HepG2 (cell line): ENCODE results near the gene IL27RA. TPM values are rescaled to one million over a fixed set of nuclear protein-coding genes. Genes with fewer than 3 reads are reported as not detected.

Experiments
- AKAP8 ChIP-seq: sonication (generic); formaldehyde crosslinking; IDR thresholded peaks from 2 replicates; pipeline ENCODE4 v1.5.1; 2020; ENCODE audit warnings: mild to moderate bottlenecking, missing genetic modification reagents
- DR1 ChIP-seq: sonication (generic); formaldehyde crosslinking; IDR thresholded peaks from 2 replicates; pipeline ENCODE4 v1.8.0; 2021; ENCODE audit warnings: mild to moderate bottlenecking, missing genetic modification reagents, inconsistent platforms
- ERF ChIP-seq: IDR thresholded peaks from 2 replicates; pipeline ENCODE4 v1.6.1; 2018; ENCODE audit warnings: missing biosample characterization, missing genetic modification reagents
- GABPA ChIP-seq, 2 experiments: IDR thresholded peaks; 2 replicates each; pipeline ENCODE4 v1.6.1; 2011 to 2016; ENCODE audit warnings: low read depth in 2 of 2, low read length in 1 of 2, missing biosample characterization in 1 of 2, missing genetic modification characterization in 1 of 2
- GABPB1 ChIP-seq: IDR thresholded peaks from 2 replicates; pipeline ENCODE4 v1.6.1; 2016; ENCODE audit warnings: mild to moderate bottlenecking, missing genetic modification reagents, moderate library complexity, missing compliant biosample characterization
- HCFC1 ChIP-seq: fragments of 150-350 bp; IDR thresholded peaks from 2 replicates; pipeline ENCODE4 v1.6.1; 2014; ENCODE audit warnings: low read depth, low read length
- HES4 ChIP-seq: sonication (generic); formaldehyde crosslinking; IDR thresholded peaks from 2 replicates; pipeline ENCODE4 v1.9.0; 2021; ENCODE audit warnings: mild to moderate bottlenecking, missing genetic modification reagents, borderline replicate concordance
- HNRNPH1 ChIP-seq: fragments of 200-400 bp; formaldehyde crosslinking; optimal IDR thresholded peaks from 2 replicates; pipeline ENCODE3; 2017; ENCODE audit warnings: mild to moderate bottlenecking, low read depth, low read length
- KLF6 ChIP-seq: IDR thresholded peaks from 2 replicates; pipeline ENCODE4 v1.8.0; 2016; ENCODE audit warnings: missing biosample characterization, missing genetic modification reagents
- MATR3 ChIP-seq: sonication (generic); formaldehyde crosslinking; IDR thresholded peaks from 2 replicates; pipeline ENCODE4 v1.4.0; 2020; ENCODE audit warnings: missing genetic modification reagents
- RFXAP ChIP-seq: sonication (generic); formaldehyde crosslinking; IDR thresholded peaks from 2 replicates; pipeline ENCODE4 v1.4.0; 2020; ENCODE audit warnings: missing genetic modification reagents, borderline replicate concordance
- SMARCC2 ChIP-seq: fragments of 450-650 bp; IDR thresholded peaks from 2 replicates; pipeline ENCODE4 v1.6.1; 2017; ENCODE audit warnings: antibody characterized with exemption, mild to moderate bottlenecking
- SMARCE1 ChIP-seq: fragments of 450-650 bp; IDR thresholded peaks from 2 replicates; pipeline ENCODE4 v1.6.1; 2017; ENCODE audit warnings: borderline replicate concordance
- SRSF1 ChIP-seq: fragments of 200-400 bp; formaldehyde crosslinking; optimal IDR thresholded peaks from 2 replicates; pipeline ENCODE3; 2017; ENCODE audit warnings: mild to moderate bottlenecking, low read depth, low read length, moderate library complexity
- ZBTB21 ChIP-seq: sonication (generic); formaldehyde crosslinking; IDR thresholded peaks from 2 replicates; pipeline ENCODE4 v1.4.0; 2020; ENCODE audit warnings: missing genetic modification reagents
- ZHX2 ChIP-seq, 2 experiments: sonication (generic) in 1 of 2; formaldehyde crosslinking in 1 of 2; IDR thresholded peaks; 2 replicates each; pipeline versions ENCODE4 v1.6.1 to v1.9.0; 2014 to 2022; ENCODE audit warnings: antibody characterized with exemption in 1 of 2, borderline replicate concordance in 1 of 2, inconsistent platforms in 1 of 2, low read depth in 1 of 2, missing genetic modification reagents in 1 of 2
- ZNF124 ChIP-seq: sonication (generic); formaldehyde crosslinking; IDR thresholded peaks from 2 replicates; pipeline ENCODE4 v1.4.0; 2020; ENCODE audit warnings: missing genetic modification reagents
- ZNF180 ChIP-seq: sonication (generic); formaldehyde crosslinking; IDR thresholded peaks from 2 replicates; pipeline ENCODE4 v1.4.0; 2020; ENCODE audit warnings: low read depth, missing genetic modification reagents, borderline replicate concordance
- ZNF20 ChIP-seq: sonication (generic); formaldehyde crosslinking; IDR thresholded peaks from 2 replicates; pipeline ENCODE4 v1.4.0; 2020; ENCODE audit warnings: mild to moderate bottlenecking, moderate library complexity, missing genetic modification reagents
- ZNF263 ChIP-seq: sonication (generic); formaldehyde crosslinking; IDR thresholded peaks from 2 replicates; pipeline ENCODE4 v1.4.0; 2020; ENCODE audit warnings: missing genetic modification reagents
- ZNF670 ChIP-seq: sonication (generic); formaldehyde crosslinking; IDR thresholded peaks from 2 replicates; pipeline ENCODE4 v1.8.0; 2022; ENCODE audit warnings: mild to moderate bottlenecking, missing genetic modification reagents, borderline replicate concordance
- ZNF775 ChIP-seq: sonication (generic); formaldehyde crosslinking; IDR thresholded peaks from 2 replicates; pipeline ENCODE4 v1.4.0; 2020; ENCODE audit warnings: missing genetic modification reagents, mild to moderate bottlenecking, moderate library complexity, borderline replicate concordance
- polyA plus RNA-seq, 8 experiments: library from polyadenylated mRNA; depleted of rRNA in 3 of 8; stranded (reverse) in 7 of 8; unstranded in 1 of 8; fragments of >200 nt; fragmentation: Illumina TruSeq in 4 of 8; extraction: Trizol in 4 of 8; gene quantifications; 2 replicates each; pipeline versions ENCODE4 v1.2.1 to v1.2.3, GENCODE V29; 2011 to 2016; ENCODE audit warnings: low read depth in 4 of 8, missing spikeins in 1 of 8, mixed read lengths in 1 of 8; ENCODE audit not compliant: insufficient read depth in 1 of 8
- total RNA-seq, 5 experiments: library from RNA; depleted of rRNA; stranded (reverse); fragments of >200 nt; fragmentation: Illumina TruSeq; extraction: Trizol; gene quantifications; 2 replicates each; pipeline ENCODE4 v1.2.3, GENCODE V29; 2016; ENCODE audit warnings: low read depth in 1 of 5
- TF ChIP-seq, protein P1 (sequence below): sonication (generic); formaldehyde crosslinking; IDR thresholded peaks from 2 replicates; pipeline ENCODE4; 2020; ENCODE audit warnings: missing genetic modification reagents, mild to moderate bottlenecking, borderline replicate concordance

The IL27RA gene
- total and polyA plus RNA-seq, 2 of the 13 experiments (the other 11 are each of a cell fraction or from before 2014, with no cell fraction given): 3.5 to 8.1 TPM

- no peak for TF ChIP-seq GABPA (IDR thresholded peaks at IDR 0.05; ENCODE audit: low read depth, low read length)
- TF ChIP-seq GABPA (CRISPR knock-in tag; IDR thresholded peaks at IDR 0.05; ENCODE audit: low read depth): no peak
- no peak for TF ChIP-seq HCFC1
- TF ChIP-seq ZHX2 (IDR thresholded peaks at IDR 0.05; ENCODE audit: low read depth): no peak
- TF ChIP-seq ZHX2 (CRISPR knock-in tag; IDR thresholded peaks at IDR 0.05; ENCODE audit: borderline replicate concordance): no peak; the same call in 1 of the 2 replicates
- TF ChIP-seq HES4 (CRISPR knock-in tag): 0 out of 2 replicates have a peak, but pooled peaks have one; percentile 15
- no peak for TF ChIP-seq RFXAP (CRISPR knock-in tag)
- no peak for TF ChIP-seq DR1 (CRISPR knock-in tag)
- no peak for TF ChIP-seq ZNF263 (CRISPR knock-in tag)
- TF ChIP-seq HNRNPH1: no peak
- TF ChIP-seq ZBTB21 (CRISPR knock-in tag): no peak
- no peak for TF ChIP-seq MATR3 (CRISPR knock-in tag)
- TF ChIP-seq ZNF20 (CRISPR knock-in tag): no peak
- TF ChIP-seq ZNF775 (CRISPR knock-in tag): no peak
- TF ChIP-seq GABPB1 (CRISPR knock-in tag): no peak
- no peak for TF ChIP-seq SMARCC2
- TF ChIP-seq SRSF1: peak; percentile 19
- no peak for TF ChIP-seq SMARCE1
- no peak for TF ChIP-seq AKAP8 (CRISPR knock-in tag)
- TF ChIP-seq KLF6: no peak
- TF ChIP-seq, protein P1, sequence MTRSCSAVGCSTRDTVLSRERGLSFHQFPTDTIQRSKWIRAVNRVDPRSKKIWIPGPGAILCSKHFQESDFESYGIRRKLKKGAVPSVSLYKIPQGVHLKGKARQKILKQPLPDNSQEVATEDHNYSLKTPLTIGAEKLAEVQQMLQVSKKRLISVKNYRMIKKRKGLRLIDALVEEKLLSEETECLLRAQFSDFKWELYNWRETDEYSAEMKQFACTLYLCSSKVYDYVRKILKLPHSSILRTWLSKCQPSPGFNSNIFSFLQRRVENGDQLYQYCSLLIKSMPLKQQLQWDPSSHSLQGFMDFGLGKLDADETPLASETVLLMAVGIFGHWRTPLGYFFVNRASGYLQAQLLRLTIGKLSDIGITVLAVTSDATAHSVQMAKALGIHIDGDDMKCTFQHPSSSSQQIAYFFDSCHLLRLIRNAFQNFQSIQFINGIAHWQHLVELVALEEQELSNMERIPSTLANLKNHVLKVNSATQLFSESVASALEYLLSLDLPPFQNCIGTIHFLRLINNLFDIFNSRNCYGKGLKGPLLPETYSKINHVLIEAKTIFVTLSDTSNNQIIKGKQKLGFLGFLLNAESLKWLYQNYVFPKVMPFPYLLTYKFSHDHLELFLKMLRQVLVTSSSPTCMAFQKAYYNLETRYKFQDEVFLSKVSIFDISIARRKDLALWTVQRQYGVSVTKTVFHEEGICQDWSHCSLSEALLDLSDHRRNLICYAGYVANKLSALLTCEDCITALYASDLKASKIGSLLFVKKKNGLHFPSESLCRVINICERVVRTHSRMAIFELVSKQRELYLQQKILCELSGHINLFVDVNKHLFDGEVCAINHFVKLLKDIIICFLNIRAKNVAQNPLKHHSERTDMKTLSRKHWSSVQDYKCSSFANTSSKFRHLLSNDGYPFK (CRISPR knock-in tag): no peak
- TF ChIP-seq ZNF670 (CRISPR knock-in tag): no peak
- TF ChIP-seq ZNF124 (CRISPR knock-in tag): no peak
- no peak for TF ChIP-seq ZNF180 (CRISPR knock-in tag)
- no peak for TF ChIP-seq ERF (CRISPR knock-in tag)
Observed at GRCh38 chr19:14072535-14073260, 41.1 kb downstream of the IL27RA start, which contains the start of gene MISP3 (continued).
